ENCODE results near the gene RNF212.

Gene RNF212

DNA sequence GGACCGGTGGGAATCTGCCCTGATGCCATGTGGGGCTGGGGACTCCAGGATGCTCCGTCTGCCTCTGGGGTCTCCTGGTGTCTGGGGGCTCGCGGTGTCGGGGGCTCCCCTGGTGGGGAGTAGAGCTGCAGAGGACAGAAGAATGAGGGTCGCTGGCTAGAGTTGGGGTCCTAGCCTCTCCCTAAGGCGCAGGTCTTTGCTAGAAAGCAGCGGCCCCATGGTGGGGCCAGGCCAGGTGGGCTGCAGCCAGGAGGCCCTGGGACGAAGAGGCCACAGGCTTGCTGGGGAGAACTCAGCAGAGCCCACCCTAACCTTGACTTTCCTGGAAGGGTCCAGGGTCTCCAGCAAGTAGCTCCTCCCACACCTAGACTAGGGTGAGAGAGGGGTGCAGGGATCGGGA lies 80.5 kb downstream of the RNF212 start:
- H3K9me3 ChIP-seq (ENCODE audit: control insufficient read depth in 2 of 2, low read length in 2 of 2) = no peaks in the 10 kb centered on the region
- H3K36me3 ChIP-seq (ENCODE audit: control insufficient read depth in 2 of 2, insufficient read depth in 2 of 2, low read length in 2 of 2) = no peaks in the 10 kb centered on the region
- no peak overlapping the region for H3K27ac ChIP-seq (ENCODE audit: low read length)
- H3K4me3 ChIP-seq (ENCODE audit: low read length in 2 of 2) = no peak overlapping the region
- peaks cover 3% of the 10 kb centered on the region for H3K4me1 ChIP-seq (ENCODE audit: control insufficient read depth, insufficient read depth, low read length)
- H3K9ac ChIP-seq (ENCODE audit: low read length in 2 of 2) = no peak overlapping the region
- H3K27me3 ChIP-seq (ENCODE audit: control insufficient read depth in 1 of 2, insufficient read depth in 2 of 2, low read length in 2 of 2) = peaks cover 20 to 23% of the 10 kb centered on the region in 2 donors

DNA sequence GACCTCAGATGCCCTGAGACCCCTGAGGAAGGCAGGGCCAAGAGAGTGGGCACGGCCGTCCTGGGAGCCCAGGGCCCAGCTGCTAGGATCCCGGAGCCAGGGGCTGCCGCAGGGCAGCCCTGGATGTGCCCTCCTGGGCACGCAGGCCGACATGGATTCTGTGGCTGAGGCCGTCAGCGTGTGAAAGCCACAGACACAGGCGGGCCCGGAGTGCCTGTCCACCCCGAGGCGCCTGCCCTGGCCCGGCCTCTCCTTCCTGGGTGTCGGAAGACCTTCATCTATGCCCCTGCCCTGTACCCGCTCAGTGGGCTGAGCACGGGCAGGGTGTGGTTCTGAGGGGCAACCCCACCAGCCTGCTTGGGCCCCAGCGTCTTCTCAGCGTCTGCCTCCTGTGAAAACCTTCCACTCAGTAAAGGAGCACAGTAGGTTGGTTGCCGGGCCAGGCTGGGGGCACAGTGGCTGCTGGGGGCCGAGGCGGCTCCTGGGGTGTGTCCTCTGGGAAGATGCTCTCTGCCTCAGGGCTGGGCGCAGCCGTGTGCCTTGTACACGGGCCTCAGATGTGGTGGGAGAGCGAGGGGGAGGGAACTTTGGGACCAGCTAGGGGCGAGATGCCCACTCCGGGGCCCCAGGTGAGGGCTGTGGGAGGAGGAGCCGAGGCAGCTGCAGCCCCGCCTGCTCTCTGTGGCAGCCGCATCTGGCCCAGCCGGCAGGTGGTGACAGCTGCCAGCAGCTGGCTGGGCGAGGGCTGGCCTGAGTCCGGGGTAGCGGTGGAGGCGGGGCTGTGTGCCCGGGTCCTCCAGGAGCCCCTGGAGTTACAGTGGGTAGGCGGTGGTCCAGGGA lies 81.2 kb downstream of the RNF212 start:
- Histone ChIP-seq H3K36me3 (ENCODE audit: control insufficient read depth in 2 of 2, insufficient read depth in 2 of 2, low read length in 2 of 2) (no peaks in the 10 kb centered on the region), H3K27me3 (ENCODE audit: control insufficient read depth in 1 of 2, insufficient read depth in 2 of 2, low read length in 2 of 2) (peaks cover 20 to 23% of the 10 kb centered on the region in 2 donors)

DNA sequence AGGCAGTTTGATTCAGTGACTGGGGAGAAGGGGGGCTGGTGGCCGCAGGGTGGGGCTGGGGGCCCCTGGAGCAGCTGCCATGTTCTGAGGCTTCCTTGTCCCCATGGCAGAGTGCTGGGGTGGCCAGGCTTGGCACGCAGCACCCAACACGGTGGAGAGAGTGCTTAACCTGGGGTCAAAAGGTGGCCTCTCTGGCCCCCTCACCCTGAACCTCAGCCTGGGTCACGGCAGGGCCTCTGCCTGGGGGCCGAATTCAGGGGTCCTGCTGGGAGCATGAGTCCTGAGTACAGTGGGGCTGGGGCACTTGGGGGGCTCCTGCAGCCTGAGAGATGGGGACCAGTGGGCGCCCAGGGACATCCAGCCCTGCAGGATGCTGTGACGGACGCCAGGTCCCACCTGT lies 82.0 kb downstream of the RNF212 start:
- peaks cover 20 to 23% of the 10 kb centered on the region in 2 donors for H3K27me3 ChIP-seq (ENCODE audit: control insufficient read depth in 1 of 2, insufficient read depth in 2 of 2, low read length in 2 of 2)
- H3K27ac ChIP-seq (ENCODE audit: low read length) = no peak overlapping the region
- H3K4me1 ChIP-seq (ENCODE audit: control insufficient read depth, insufficient read depth, low read length) = peaks cover 3% of the 10 kb centered on the region
- H3K4me3 ChIP-seq (ENCODE audit: low read length in 2 of 2) = no peak overlapping the region
- H3K36me3 ChIP-seq (ENCODE audit: control insufficient read depth in 2 of 2, insufficient read depth in 2 of 2, low read length in 2 of 2) = no peaks in the 10 kb centered on the region
- no peak overlapping the region for H3K9ac ChIP-seq (ENCODE audit: low read length in 2 of 2)
- no peaks in the 10 kb centered on the region for H3K9me3 ChIP-seq (ENCODE audit: control insufficient read depth in 2 of 2, low read length in 2 of 2)

More for the DNA sequence above, 81.2 kb downstream of the RNF212 start:
- Histone ChIP-seq H3K4me3 (ENCODE audit: low read length in 2 of 2) (no peak overlapping the region), H3K27ac (ENCODE audit: low read length) (no peak overlapping the region), H3K9me3 (ENCODE audit: control insufficient read depth in 2 of 2, low read length in 2 of 2) (no peaks in the 10 kb centered on the region), H3K4me1 (ENCODE audit: control insufficient read depth, insufficient read depth, low read length) (peaks cover 3% of the 10 kb centered on the region), H3K9ac (ENCODE audit: low read length in 2 of 2) (no peak overlapping the region)

DNA sequence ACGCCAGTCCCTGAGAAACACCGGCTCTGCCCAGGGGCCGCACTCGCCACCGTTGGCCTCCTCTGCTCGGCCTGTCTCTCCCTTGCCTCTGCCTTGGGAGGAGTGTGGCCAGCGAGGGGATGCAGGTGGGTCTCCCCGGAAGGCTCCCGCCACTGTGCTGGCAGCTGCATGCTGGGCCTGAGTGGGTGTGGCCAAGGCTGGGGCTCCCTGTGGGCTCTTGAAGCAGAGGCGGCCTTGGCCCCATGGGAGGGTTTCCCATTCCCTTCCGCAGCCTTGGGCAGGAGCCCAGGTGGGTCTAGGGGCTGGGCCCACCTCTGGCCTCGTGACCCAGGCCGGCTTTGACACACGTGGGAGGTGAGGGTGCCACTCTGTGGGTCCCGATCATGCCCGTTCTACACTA lies 82.8 kb downstream of the RNF212 start:
- Histone ChIP-seq H3K4me1 (ENCODE audit: control insufficient read depth, insufficient read depth, low read length) (peaks cover 3% of the 10 kb centered on the region), H3K36me3 (ENCODE audit: control insufficient read depth in 2 of 2, insufficient read depth in 2 of 2, low read length in 2 of 2) (peaks cover under 1 to 5% of the 10 kb centered on the region in 2 donors), H3K9ac (ENCODE audit: low read length in 2 of 2) (no peak overlapping the region), H3K4me3 (ENCODE audit: low read length in 2 of 2) (no peak overlapping the region), H3K27ac (ENCODE audit: low read length) (no peak overlapping the region), H3K27me3 (ENCODE audit: control insufficient read depth in 1 of 2, insufficient read depth in 2 of 2, low read length in 2 of 2) (peaks cover 20 to 23% of the 10 kb centered on the region in 2 donors), H3K9me3 (ENCODE audit: control insufficient read depth in 2 of 2, low read length in 2 of 2) (no peaks in the 10 kb centered on the region)

GRCh38 chr4:1030031-1030430 lies 83.3 kb downstream of the RNF212 start:
- Histone ChIP-seq H3K4me3 (ENCODE audit: low read length in 2 of 2) (no peak overlapping the region), H3K9me3 (ENCODE audit: control insufficient read depth in 2 of 2, low read length in 2 of 2) (no peaks in the 10 kb centered on the region), H3K9ac (ENCODE audit: low read length in 2 of 2) (no peak overlapping the region), H3K27me3 (ENCODE audit: control insufficient read depth in 1 of 2, insufficient read depth in 2 of 2, low read length in 2 of 2) (peaks cover 20 to 23% of the 10 kb centered on the region in 2 donors), H3K27ac (ENCODE audit: low read length) (no peak overlapping the region), H3K36me3 (ENCODE audit: control insufficient read depth in 2 of 2, insufficient read depth in 2 of 2, low read length in 2 of 2) (peaks cover 4 to 10% of the 10 kb centered on the region in 2 donors), H3K4me1 (ENCODE audit: control insufficient read depth, insufficient read depth, low read length) (peaks cover 3% of the 10 kb centered on the region)

- Histone ChIP-seq H3K36me3 (ENCODE audit: control insufficient read depth in 2 of 2, insufficient read depth in 2 of 2, low read length in 2 of 2) (peaks cover 4 to 10% of the 10 kb centered on the region in 2 donors), H3K27me3 (ENCODE audit: control insufficient read depth in 1 of 2, insufficient read depth in 2 of 2, low read length in 2 of 2) (peaks cover 20 to 23% of the 10 kb centered on the region in 2 donors), H3K4me3 (ENCODE audit: low read length in 2 of 2) (no peak overlapping the region), H3K27ac (ENCODE audit: low read length) (no peak overlapping the region), H3K9me3 (ENCODE audit: control insufficient read depth in 2 of 2, low read length in 2 of 2) (no peaks in the 10 kb centered on the region), H3K9ac (ENCODE audit: low read length in 2 of 2) (no peak overlapping the region), H3K4me1 (ENCODE audit: control insufficient read depth, insufficient read depth, low read length) (peaks cover 3% of the 10 kb centered on the region)
Observed at GRCh38 chr4:1029529-1029928, 83.8 kb downstream of the RNF212 start.

DNA sequence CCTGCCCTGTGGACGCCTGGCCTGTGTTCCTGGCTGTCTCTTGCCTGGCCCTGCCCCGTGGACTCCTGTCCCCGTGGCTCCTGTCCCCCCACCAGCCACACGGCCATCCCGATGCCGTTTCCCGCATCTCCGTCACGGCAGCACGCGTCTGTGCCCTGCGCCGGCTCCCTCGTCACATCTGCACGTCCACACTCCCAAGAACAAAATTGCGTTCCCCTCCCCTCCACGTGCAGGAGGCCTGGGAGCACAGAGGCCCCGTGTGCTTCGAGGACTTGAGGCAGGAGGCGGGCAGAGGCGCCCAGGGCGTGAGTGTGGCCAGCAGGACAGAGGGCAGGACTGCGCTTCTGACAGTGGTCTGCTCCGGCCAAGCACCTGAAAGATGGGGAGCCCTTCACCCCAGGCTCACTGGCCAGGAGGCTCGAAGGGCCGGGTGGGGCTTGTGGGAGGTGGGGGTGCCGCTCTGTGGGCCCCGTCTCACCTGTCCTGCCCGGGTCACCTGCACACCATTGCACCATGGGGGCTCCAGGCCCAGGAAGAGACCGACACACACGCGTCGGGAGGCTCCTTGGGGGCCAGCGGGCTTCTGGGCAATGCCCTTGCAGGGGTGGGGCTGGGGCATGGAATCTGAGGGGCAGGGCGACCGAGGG lies 84.7 kb downstream of the RNF212 start:
- Histone ChIP-seq H3K27me3 (ENCODE audit: control insufficient read depth in 1 of 2, insufficient read depth in 2 of 2, low read length in 2 of 2) (peaks cover 20 to 22% of the 10 kb centered on the region in 2 donors), H3K9ac (ENCODE audit: low read length in 2 of 2) (no peak overlapping the region), H3K36me3 (ENCODE audit: control insufficient read depth in 2 of 2, insufficient read depth in 2 of 2, low read length in 2 of 2) (peaks cover 4 to 10% of the 10 kb centered on the region in 2 donors), H3K9me3 (ENCODE audit: control insufficient read depth in 2 of 2, low read length in 2 of 2) (no peaks in the 10 kb centered on the region), H3K27ac (ENCODE audit: low read length) (no peak overlapping the region), H3K4me3 (ENCODE audit: low read length in 2 of 2) (no peak overlapping the region), H3K4me1 (ENCODE audit: control insufficient read depth, insufficient read depth, low read length) (peaks cover 3% of the 10 kb centered on the region)

DNA sequence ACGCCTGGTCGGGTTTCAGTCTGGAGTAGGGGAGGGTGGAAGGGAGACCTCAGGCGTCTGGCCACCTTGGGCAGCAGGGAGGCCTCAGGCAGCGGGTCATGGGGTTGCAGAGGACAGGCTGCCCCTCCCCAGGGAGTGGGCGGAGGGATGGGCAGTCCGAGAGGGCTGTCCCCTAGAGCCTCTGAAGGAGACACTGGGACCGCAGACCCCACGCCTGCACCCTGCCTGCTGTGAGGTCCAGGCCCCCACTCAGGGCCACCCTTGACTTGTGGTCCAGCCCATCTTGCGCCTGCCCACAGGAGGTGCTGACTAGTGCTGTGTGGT lies 85.5 kb downstream of the RNF212 start:
- no peaks in the 10 kb centered on the region for H3K4me1 ChIP-seq (ENCODE audit: control insufficient read depth, insufficient read depth, low read length)
- H3K36me3 ChIP-seq (ENCODE audit: control insufficient read depth in 2 of 2, insufficient read depth in 2 of 2, low read length in 2 of 2) = peaks cover 4 to 10% of the 10 kb centered on the region in 2 donors
- peaks cover 20 to 21% of the 10 kb centered on the region in 2 donors for H3K27me3 ChIP-seq (ENCODE audit: control insufficient read depth in 1 of 2, insufficient read depth in 2 of 2, low read length in 2 of 2)

GRCh38 chr4:1027219-1027914 lies 86.0 kb downstream of the RNF212 start:
- H3K4me1 ChIP-seq (ENCODE audit: control insufficient read depth, insufficient read depth, low read length) = no peaks in the 10 kb centered on the region

More for the DNA sequence above, 85.5 kb downstream of the RNF212 start:
- Histone ChIP-seq H3K9ac (ENCODE audit: low read length in 2 of 2) (no peak overlapping the region), H3K27ac (ENCODE audit: low read length) (no peak overlapping the region), H3K9me3 (ENCODE audit: control insufficient read depth in 2 of 2, low read length in 2 of 2) (no peaks in the 10 kb centered on the region), H3K4me3 (ENCODE audit: low read length in 2 of 2) (no peak overlapping the region)

GRCh38 chr4:1026115-1026514 lies 87.2 kb downstream of the RNF212 start:
- Histone ChIP-seq H3K36me3 (ENCODE audit: control insufficient read depth in 2 of 2, insufficient read depth in 2 of 2, low read length in 2 of 2) (peaks cover 4 to 10% of the 10 kb centered on the region in 2 donors), H3K9ac (ENCODE audit: low read length in 2 of 2) (no peak overlapping the region), H3K9me3 (ENCODE audit: control insufficient read depth in 2 of 2, low read length in 2 of 2) (no peaks in the 10 kb centered on the region), H3K27me3 (ENCODE audit: control insufficient read depth in 1 of 2, insufficient read depth in 2 of 2, low read length in 2 of 2) (peaks cover 12 to 20% of the 10 kb centered on the region in 2 donors), H3K27ac (ENCODE audit: low read length) (no peak overlapping the region), H3K4me1 (ENCODE audit: control insufficient read depth, insufficient read depth, low read length) (no peaks in the 10 kb centered on the region), H3K4me3 (ENCODE audit: low read length in 2 of 2) (no peak overlapping the region)

More at GRCh38 chr4:1027219-1027914, 86.0 kb downstream of the RNF212 start:
- peaks cover 4 to 10% of the 10 kb centered on the region in 2 donors for H3K36me3 ChIP-seq (ENCODE audit: control insufficient read depth in 2 of 2, insufficient read depth in 2 of 2, low read length in 2 of 2)
- no peak overlapping the region for H3K4me3 ChIP-seq (ENCODE audit: low read length in 2 of 2)
- H3K9me3 ChIP-seq (ENCODE audit: control insufficient read depth in 2 of 2, low read length in 2 of 2) = no peaks in the 10 kb centered on the region
- H3K27me3 ChIP-seq (ENCODE audit: control insufficient read depth in 1 of 2, insufficient read depth in 2 of 2, low read length in 2 of 2) = peaks cover 16 to 20% of the 10 kb centered on the region in 2 donors
- no peak overlapping the region for H3K9ac ChIP-seq (ENCODE audit: low read length in 2 of 2)
- H3K27ac ChIP-seq (ENCODE audit: low read length) = no peak overlapping the region

Measured in stomach smooth muscle (tissue), 2 donors.